Chondrocyte (in vitro differentiated cells): Measurements from ENCODE around the gene RNFT2. TPM values are rescaled to one million over a fixed set of nuclear protein-coding genes. Genes with fewer than 3 reads are reported as not detected.
A peak's percentile ranks its signal among the peaks of the same experiment; 100 is the strongest.

Source experiments
- DNase-seq: peaks from one replicate; pipeline ENCODE4 v3.0.0; 2021; ENCODE audit warnings: mixed read lengths, low spot score
- H3K27ac Mint-ChIP-seq: one replicate; pipeline ENCODE4 v1.8.0; 2021; ENCODE audit warnings: mild to moderate bottlenecking, moderate library complexity, mixed read lengths; ENCODE audit not compliant: unreplicated experiment
- H3K27me3 Mint-ChIP-seq: 2 replicates; pipeline ENCODE4 v1.8.0; 2021; ENCODE audit warnings: low read depth, mixed read lengths
- H3K36me3 Mint-ChIP-seq: 2 replicates; pipeline ENCODE4 v1.8.0; 2021; ENCODE audit warnings: low read depth, mixed read lengths
- H3K4me1 Mint-ChIP-seq: 2 replicates; pipeline ENCODE4 v1.8.0; 2021; ENCODE audit warnings: low read depth, mild to moderate bottlenecking, mixed read lengths
- H3K4me3 Mint-ChIP-seq: one replicate; pipeline ENCODE4 v1.8.0; 2021; ENCODE audit warnings: mild to moderate bottlenecking, moderate library complexity, mixed read lengths; ENCODE audit not compliant: unreplicated experiment
- H3K9me3 Mint-ChIP-seq: 2 replicates; pipeline ENCODE4 v1.8.0; 2021; ENCODE audit warnings: low read depth, mixed read lengths
- CTCF ChIP-seq: fragments of 200-600 bp; sonication (generic); IDR thresholded peaks from 2 replicates; pipeline ENCODE4 v1.5.0; 2021; ENCODE audit warnings: antibody characterized with exemption, mild to moderate bottlenecking, moderate library complexity
- total RNA-seq: library from RNA; stranded (reverse); gene quantifications from 3 replicates; pipeline ENCODE4 v1.2.1, GENCODE V29; 2021

RNFT2 gene
- total RNA-seq, 1 donor from 2014 or later, result 5.1 TPM

- Mint-ChIP-seq H3K9me3 (peaks cover 14% of the 10 kb centered on the region), H3K36me3 (peaks cover 1% of the 10 kb centered on the region), H3K4me1 (no peaks in the 10 kb centered on the region), H3K27me3 (no peaks in the 10 kb centered on the region), H3K4me3 (no peak overlapping the region), H3K27ac (no peak overlapping the region)
- no peak for TF ChIP-seq CTCF
- DNase-seq, result no peak
Observed at GRCh38 chr12:116800918-116801317, 62.8 kb downstream of the RNFT2 start.

- Mint-ChIP-seq H3K36me3 (peaks cover 1% of the 10 kb centered on the region), H3K4me3 (no peak overlapping the region), H3K27me3 (no peaks in the 10 kb centered on the region), H3K27ac (no peak overlapping the region), H3K4me1 (no peaks in the 10 kb centered on the region), H3K9me3 (peaks cover 14% of the 10 kb centered on the region)
- TF ChIP-seq CTCF, result no peak
- no peak for DNase-seq
Observed at GRCh38 chr12:116802018-116802417, 63.9 kb downstream of the RNFT2 start.

- Mint-ChIP-seq H3K27me3 (no peaks in the 10 kb centered on the region), H3K36me3 (peaks cover 1% of the 10 kb centered on the region), H3K27ac (no peak overlapping the region), H3K4me1 (no peaks in the 10 kb centered on the region), H3K4me3 (no peak overlapping the region), H3K9me3 (peaks cover 9% of the 10 kb centered on the region)
- DNase-seq, result peak; percentile 15
- TF ChIP-seq CTCF, result no peak
Observed at GRCh38 chr12:116803013-116803736, 65.1 kb downstream of the RNFT2 start.

- H3K36me3 Mint-ChIP-seq, result peaks cover 1% of the 10 kb centered on the region
- no peak overlapping the region for H3K27ac Mint-ChIP-seq
- no peaks in the 10 kb centered on the region for H3K4me1 Mint-ChIP-seq
- no peaks in the 10 kb centered on the region for H3K27me3 Mint-ChIP-seq
- no peak overlapping the region for H3K4me3 Mint-ChIP-seq
- no peak for TF ChIP-seq CTCF
- no peak for DNase-seq
- peaks cover 9% of the 10 kb centered on the region for H3K9me3 Mint-ChIP-seq
Observed at GRCh38 chr12:116804051-116804450, 65.9 kb downstream of the RNFT2 start.

- Mint-ChIP-seq H3K4me1 (no peaks in the 10 kb centered on the region), H3K9me3 (peaks cover 4% of the 10 kb centered on the region), H3K27ac (no peak overlapping the region), H3K36me3 (no peaks in the 10 kb centered on the region), H3K27me3 (no peaks in the 10 kb centered on the region), H3K4me3 (no peak overlapping the region)
- TF ChIP-seq CTCF, result no peak
- DNase-seq, result peak; percentile 6
Observed at GRCh38 chr12:116806845-116807440, 68.8 kb downstream of the RNFT2 start.
